Cardiac fibroblast (primary cell): ENCODE data around the gene MEGF8.

Source experiments
- DNase-seq, 2 donors: peaks; one replicate each; pipeline versions ENCODE4 v3.0.0 to v3.0.0-alpha.2; 2010; ENCODE audit warnings: low read depth in 2 of 2
- H3K4me3 ChIP-seq, 2 donors: replicated peaks in 1 of 2; 1 replicate in 1 of 2; 2 replicates in 1 of 2; pipeline ENCODE4 v1.5.1; 2011; ENCODE audit warnings: low read depth in 2 of 2, low read length in 2 of 2, mild to moderate bottlenecking in 2 of 2, moderate library complexity in 1 of 2
- TF ChIP-seq, protein P1 (sequence below): IDR thresholded peaks from one replicate; pipeline ENCODE4 v1.5.1; 2011; ENCODE audit warnings: low read depth, mild to moderate bottlenecking, low read length, inconsistent platforms

The MEGF8 gene

DNA sequence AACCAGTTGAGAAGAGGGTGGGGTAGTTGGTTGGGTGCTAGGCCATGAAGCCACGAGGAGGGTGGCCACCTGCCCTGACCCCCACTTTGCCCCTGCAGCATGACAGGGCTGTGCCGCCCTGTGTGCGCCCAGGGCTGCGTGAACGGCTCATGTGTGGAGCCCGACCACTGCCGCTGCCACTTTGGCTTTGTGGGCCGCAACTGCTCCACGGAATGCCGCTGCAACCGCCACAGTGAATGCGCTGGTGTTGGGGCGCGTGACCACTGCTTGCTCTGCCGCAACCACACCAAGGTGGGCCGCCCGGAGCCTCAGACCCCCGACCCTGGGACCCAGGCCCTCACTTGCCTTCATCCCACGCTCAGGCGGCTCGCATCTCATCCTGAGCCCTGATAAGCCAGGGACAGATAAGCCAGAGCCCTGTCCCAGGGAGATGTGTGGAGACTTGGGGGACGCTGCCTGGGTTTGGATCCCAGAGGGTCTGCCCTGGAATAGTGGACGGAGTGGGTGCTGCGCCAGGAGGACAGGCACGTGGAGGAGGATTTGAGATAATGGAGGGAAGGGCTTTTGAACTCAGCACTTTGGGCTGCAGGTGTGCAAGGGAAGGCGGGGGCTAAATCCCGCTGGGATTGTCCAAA, 44.1 kb downstream of the MEGF8 start:
- DNase-seq: no peak
- TF ChIP-seq, protein P1, sequence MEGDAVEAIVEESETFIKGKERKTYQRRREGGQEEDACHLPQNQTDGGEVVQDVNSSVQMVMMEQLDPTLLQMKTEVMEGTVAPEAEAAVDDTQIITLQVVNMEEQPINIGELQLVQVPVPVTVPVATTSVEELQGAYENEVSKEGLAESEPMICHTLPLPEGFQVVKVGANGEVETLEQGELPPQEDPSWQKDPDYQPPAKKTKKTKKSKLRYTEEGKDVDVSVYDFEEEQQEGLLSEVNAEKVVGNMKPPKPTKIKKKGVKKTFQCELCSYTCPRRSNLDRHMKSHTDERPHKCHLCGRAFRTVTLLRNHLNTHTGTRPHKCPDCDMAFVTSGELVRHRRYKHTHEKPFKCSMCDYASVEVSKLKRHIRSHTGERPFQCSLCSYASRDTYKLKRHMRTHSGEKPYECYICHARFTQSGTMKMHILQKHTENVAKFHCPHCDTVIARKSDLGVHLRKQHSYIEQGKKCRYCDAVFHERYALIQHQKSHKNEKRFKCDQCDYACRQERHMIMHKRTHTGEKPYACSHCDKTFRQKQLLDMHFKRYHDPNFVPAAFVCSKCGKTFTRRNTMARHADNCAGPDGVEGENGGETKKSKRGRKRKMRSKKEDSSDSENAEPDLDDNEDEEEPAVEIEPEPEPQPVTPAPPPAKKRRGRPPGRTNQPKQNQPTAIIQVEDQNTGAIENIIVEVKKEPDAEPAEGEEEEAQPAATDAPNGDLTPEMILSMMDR: no peak
- H3K4me3 ChIP-seq: no peak overlapping the region

DNA sequence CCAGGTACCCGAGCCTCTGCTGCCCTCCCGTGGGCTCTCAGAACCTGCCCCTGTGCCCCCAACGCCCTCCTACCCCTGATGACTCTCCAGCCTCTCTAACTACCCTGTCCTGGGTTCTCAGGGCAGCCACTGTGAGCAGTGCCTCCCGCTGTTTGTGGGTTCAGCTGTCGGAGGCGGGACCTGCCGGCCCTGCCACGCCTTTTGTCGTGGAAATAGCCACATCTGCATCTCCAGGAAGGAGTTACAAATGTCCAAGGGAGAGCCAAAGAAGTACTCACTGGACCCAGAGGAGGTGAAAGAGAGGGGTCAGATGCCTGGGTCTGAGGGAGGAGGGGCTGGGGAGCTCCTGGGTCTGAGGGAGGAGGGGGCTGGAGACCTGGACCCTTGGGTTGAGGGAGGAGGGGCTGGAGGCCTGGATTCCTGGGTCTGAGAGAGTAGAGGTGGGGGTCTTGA, 44.7 kb downstream of the MEGF8 start:
- DNase-seq: no peak
- TF ChIP-seq, protein P1: no peak
- no peak overlapping the region for H3K4me3 ChIP-seq

DNA sequence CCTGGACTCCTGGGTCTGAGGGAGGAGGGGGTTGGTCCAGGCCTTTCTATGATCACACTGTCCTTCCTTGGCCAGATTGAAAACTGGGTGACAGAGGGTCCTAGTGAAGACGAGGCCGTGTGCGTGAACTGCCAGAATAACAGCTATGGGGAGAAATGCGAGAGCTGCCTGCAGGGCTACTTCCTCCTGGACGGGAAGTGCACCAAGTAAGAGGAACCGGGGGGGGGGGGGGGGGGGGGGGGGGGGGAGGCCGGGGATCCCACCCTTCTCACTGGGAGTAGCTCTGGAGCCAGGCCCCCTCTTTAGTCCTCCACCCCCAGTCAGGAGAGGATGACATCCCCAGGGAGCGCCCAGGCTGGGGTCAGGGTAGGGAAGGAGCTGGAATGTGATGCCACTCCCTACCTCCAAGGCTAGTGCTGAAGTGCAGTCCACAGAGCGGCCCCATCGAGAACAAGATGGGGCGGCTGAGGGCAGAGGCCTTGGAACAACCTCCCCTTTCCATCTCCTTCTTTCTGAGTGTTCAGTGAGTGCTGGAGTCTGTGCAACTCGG, 45.3 kb downstream of the MEGF8 start:
- TF ChIP-seq, protein P1: no peak
- no peak overlapping the region for H3K4me3 ChIP-seq
- DNase-seq: no peak

DNA sequence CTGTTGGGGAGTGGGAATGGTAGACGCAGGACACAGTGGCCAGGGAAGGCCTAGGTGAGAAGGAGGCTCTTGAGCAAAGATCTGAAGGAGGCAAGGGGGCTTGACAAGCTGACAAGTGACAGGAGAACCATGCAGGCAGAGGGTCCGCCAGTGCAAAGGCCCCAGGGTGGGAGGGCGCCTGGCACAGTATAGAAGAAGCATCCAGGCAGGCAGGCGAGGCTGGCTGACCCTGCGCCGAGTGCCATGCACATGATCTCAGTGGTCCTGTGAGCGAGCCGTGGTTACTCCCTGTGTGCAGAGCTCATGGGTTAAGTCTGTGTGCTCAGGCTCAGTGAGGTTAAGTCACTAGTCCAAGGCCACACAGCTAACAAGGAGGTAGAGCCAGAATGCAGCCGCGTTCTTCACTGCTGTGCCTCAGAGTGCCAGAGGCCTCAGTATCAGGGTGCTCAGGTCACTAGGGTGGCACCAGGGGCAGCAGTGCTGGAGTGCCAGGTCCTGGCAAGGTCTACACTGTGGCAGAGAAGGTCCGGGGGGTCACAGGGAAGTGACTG, 49.5 kb downstream of the MEGF8 start:
- H3K4me3 ChIP-seq: no peak overlapping the region
- TF ChIP-seq, protein P1: no peak
- DNase-seq: no peak

DNA sequence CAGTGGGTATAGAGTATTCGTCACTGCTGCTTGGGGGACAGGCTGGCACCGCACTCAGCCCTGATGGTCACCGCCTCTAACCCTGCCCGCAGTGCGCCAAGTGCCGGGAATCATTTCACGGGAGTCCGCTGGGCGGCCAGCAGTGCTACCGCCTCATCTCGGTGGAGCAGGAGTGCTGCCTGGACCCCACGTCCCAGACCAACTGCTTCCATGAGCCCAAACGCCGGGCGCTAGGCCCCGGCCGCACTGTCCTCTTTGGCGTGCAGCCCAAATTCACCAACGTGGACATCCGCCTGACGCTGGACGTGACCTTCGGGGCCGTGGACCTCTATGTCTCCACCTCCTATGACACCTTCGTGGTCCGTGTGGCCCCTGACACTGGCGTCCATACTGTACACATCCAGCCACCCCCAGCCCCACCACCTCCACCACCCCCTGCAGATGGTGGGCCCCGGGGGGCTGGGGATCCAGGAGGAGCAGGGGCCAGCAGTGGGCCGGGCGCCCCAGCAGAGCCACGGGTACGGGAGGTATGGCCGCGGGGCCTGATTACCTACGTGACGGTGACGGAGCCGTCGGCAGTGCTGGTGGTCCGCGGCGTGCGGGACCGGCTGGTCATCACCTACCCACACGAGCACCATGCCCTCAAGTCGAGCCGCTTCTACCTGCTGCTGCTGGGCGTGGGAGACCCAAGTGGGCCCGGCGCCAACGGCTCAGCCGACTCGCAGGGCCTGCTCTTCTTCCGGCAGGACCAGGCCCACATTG, 50.2 kb downstream of the MEGF8 start:
- TF ChIP-seq, protein P1: no peak
- no peak for DNase-seq
- H3K4me3 ChIP-seq: no peak overlapping the region

DNA sequence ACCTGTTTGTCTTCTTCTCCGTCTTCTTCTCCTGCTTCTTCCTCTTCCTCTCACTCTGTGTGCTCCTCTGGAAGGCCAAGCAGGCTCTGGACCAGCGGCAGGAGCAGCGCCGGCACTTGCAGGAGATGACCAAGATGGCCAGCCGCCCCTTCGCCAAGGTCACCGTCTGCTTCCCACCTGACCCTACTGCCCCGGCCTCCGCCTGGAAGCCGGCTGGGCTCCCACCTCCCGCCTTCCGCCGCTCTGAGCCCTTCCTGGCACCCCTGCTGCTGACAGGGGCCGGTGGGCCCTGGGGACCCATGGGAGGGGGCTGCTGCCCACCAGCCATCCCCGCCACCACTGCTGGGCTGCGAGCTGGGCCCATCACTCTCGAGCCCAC, 50.7 kb downstream of the MEGF8 start:
- no peak overlapping the region for H3K4me3 ChIP-seq
- TF ChIP-seq, protein P1: no peak
- DNase-seq: no peak
